Endothelial cell of coronary artery (primary cell): ENCODE data around the gene NUP205. TPM values are rescaled to one million over a fixed set of nuclear protein-coding genes. Genes with fewer than 3 reads are reported as not detected.

Experiments
- total RNA-seq: library from RNA; depleted of rRNA; stranded (reverse); fragments of >200 nt; gene quantifications from 2 replicates; pipeline ENCODE4 v1.2.3, GENCODE V29; 2014

NUP205 gene
- 48.5 and 62.8 TPM in 2 replicates for total RNA-seq

GRCh38 chr7:135557455-135558336, at the start of gene NUP205:
Gene NUP205, plus strand, starts transcription at chr7:135557917. Its CDS starts 28 bp downstream, at chr7:135557945.

DNA sequence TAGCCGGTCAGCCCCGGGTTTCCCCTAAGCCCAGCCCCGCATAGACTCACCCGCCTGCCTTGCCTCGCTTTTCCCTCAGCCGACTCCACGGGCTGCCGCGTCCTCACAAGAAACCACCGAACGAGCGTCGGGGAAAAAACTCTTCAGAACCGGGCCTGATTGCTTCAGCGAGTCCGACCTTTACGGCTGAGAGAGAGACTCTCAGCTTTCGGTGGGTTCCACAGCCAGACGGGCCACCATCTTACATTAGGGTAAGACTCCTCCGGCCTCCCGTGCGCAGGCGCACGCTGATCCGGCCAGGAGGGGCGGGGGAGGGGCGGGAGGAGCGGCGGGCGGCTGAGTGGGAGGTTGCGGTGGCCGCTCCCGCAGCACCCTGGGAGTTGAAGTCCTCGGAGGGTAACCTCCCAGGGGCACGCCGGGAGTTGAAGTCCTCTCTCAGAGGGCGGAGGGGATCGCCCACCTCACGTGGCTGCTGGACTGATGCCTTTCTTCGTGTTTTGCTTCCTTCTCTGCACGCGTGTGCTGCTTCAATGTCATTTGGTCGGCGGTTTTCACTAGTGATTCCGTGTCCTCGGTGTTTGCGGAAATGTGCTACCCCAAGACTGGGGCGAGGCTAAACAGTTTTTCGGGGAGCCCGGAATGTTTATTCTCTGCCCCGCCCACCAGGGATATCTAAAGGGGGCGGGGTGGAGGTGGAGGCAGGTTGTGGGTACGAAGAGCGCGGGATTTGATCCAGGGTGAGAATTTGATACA, 47.7 kb upstream of the NUP205 start, which contains the start of gene CNOT4:
Gene CNOT4, minus strand, starts transcription at position 264 of the 753 bp plus-strand sequence. CDS start 71,771 bp downstream, outside the sequence.

GRCh38 chr7:135662373-135663114, 104.8 kb downstream of the NUP205 start, which contains the start of gene STMP1:
Gene STMP1, plus strand, starts transcription at chr7:135662514.

Other genes starting within 250 kb of the NUP205 start
- 7.4 and 10.7 TPM in 2 replicates for gene CNOT4, start 47.8 kb upstream of the NUP205 start, total RNA-seq
- 7.4 and 9.3 TPM in 2 replicates for gene STMP1, start 104.6 kb downstream of the NUP205 start, total RNA-seq
- not detected in 2 replicates for gene SLC13A4, start 170.3 kb downstream of the NUP205 start, total RNA-seq
- 0.66 TPM in 1 of 2 replicates, not detected in the other for gene FAM180A, start 190.9 kb downstream of the NUP205 start, total RNA-seq